Measurements from ENCODE around the gene MPP3.
"Not testable (repeated sequence)": the region's sequence is repeated elsewhere in the genome, so short reads cannot be mapped to it uniquely, and the experiment has no call there.

MPP3 gene

GRCh38 chr17:43861960-43862359 is 29.0 kb upstream of the MPP3 start:
- DNase-seq (ENCODE audit: low read depth in 2 of 2), result no peak

GRCh38 chr17:43860927-43861622 is 28.1 kb upstream of the MPP3 start:
- no peak for DNase-seq (ENCODE audit: low read depth in 2 of 2)

- no peak for DNase-seq (ENCODE audit: low read depth in 2 of 2)
Measured at GRCh38 chr17:43860077-43860725, 27.3 kb upstream of the MPP3 start.

GRCh38 chr17:43857957-43858600 is 25.1 kb upstream of the MPP3 start:
- DNase-seq (ENCODE audit: low read depth in 2 of 2), result no peak

GRCh38 chr17:43857141-43857540 is 24.2 kb upstream of the MPP3 start:
- no peak for DNase-seq (ENCODE audit: low read depth in 2 of 2)

GRCh38 chr17:43856141-43856540 is 23.2 kb upstream of the MPP3 start:
- DNase-seq (ENCODE audit: low read depth in 2 of 2), result no peak

- no peak for DNase-seq (ENCODE audit: low read depth in 2 of 2)
Measured at GRCh38 chr17:43855061-43855460, 22.1 kb upstream of the MPP3 start.

- DNase-seq (ENCODE audit: low read depth in 2 of 2), result no peak
Measured at GRCh38 chr17:43854498-43854897, 21.6 kb upstream of the MPP3 start.

GRCh38 chr17:43853546-43853945 is 20.6 kb upstream of the MPP3 start:
- no peak for DNase-seq (ENCODE audit: low read depth in 2 of 2)

- no peak for DNase-seq (ENCODE audit: low read depth in 2 of 2)
Measured at GRCh38 chr17:43852571-43852970, 19.6 kb upstream of the MPP3 start.

GRCh38 chr17:43849116-43849515 is 16.2 kb upstream of the MPP3 start:
- no peak for DNase-seq (ENCODE audit: low read depth in 2 of 2)

- DNase-seq (ENCODE audit: low read depth in 2 of 2), result no peak
Measured at GRCh38 chr17:43848601-43849000, 15.7 kb upstream of the MPP3 start.

- DNase-seq (ENCODE audit: low read depth in 2 of 2), result no peak
Measured at GRCh38 chr17:43846963-43847371, 14.0 kb upstream of the MPP3 start, which contains the start of gene CD300LG. TSS of gene CD300LG (plus strand) at chr17:43847176. CDS start at chr17:43847217, 41 bp downstream.

- peak; percentile 70 to 76 for DNase-seq (ENCODE audit: low read depth in 2 of 2)
Measured at GRCh38 chr17:43846221-43846712, 13.3 kb upstream of the MPP3 start.

- no peak for DNase-seq (ENCODE audit: low read depth in 2 of 2)
Measured at GRCh38 chr17:43845766-43846165, 12.8 kb upstream of the MPP3 start.

- no peak for DNase-seq (ENCODE audit: low read depth in 2 of 2)
Measured at GRCh38 chr17:43844241-43844640, 11.3 kb upstream of the MPP3 start.

- no peak for DNase-seq (ENCODE audit: low read depth in 2 of 2)
Measured at GRCh38 chr17:43842975-43843325, 10.0 kb upstream of the MPP3 start.

GRCh38 chr17:43842091-43842974 is 9.4 kb upstream of the MPP3 start:
- DNase-seq (ENCODE audit: low read depth in 2 of 2), result not testable (repeated sequence)

- no peak for DNase-seq (ENCODE audit: low read depth in 2 of 2)
Measured at GRCh38 chr17:43841282-43841681, 8.3 kb upstream of the MPP3 start.

- DNase-seq (ENCODE audit: low read depth in 2 of 2), result no peak
Measured at GRCh38 chr17:43840814-43841213, 7.9 kb upstream of the MPP3 start.

GRCh38 chr17:43839670-43840108 is 6.7 kb upstream of the MPP3 start:
- DNase-seq (ENCODE audit: low read depth in 2 of 2), result no peak

GRCh38 chr17:43834106-43834505 is 1.2 kb upstream of the MPP3 start:
- DNase-seq (ENCODE audit: low read depth in 2 of 2), result no peak

Measured in activated CD4-positive, alpha-beta T cell treated with anti-CD3 and anti-CD28 coated beads for 24 hours (primary cell).